ENCODE measurements around the gene PKDREJ.
A peak's percentile ranks its signal among the peaks of the same experiment; 100 is the strongest.

PKDREJ gene

DNA sequence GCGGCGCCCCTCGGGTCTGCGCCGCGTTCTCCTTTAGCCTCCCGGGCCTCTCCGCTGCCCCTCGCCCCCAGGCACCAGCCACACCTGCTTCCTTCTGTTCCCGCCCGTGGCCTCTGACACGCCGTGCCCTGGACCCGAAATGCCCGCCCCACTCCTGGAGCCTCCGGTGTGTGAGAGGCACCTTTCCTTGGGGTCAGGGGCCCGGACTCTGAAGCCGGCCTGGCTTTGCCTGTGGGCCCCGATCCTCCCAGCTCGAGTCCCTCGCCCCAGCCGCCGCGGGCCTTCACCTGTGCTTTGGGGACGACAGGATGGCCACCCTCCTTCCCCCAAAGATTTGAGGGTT lies 12.4 kb downstream of the PKDREJ start:
- H3K4me3 ChIP-seq (ENCODE audit: low read depth, low read length), result peak overlapping the region; percentile 70
- no peak for DNase-seq (ENCODE audit: low read depth)
- TF ChIP-seq, protein P1, sequence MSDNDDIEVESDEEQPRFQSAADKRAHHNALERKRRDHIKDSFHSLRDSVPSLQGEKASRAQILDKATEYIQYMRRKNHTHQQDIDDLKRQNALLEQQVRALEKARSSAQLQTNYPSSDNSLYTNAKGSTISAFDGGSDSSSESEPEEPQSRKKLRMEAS (IDR thresholded peaks at IDR 0.05; ENCODE audit: low read depth, low read length), result no peak

DNA sequence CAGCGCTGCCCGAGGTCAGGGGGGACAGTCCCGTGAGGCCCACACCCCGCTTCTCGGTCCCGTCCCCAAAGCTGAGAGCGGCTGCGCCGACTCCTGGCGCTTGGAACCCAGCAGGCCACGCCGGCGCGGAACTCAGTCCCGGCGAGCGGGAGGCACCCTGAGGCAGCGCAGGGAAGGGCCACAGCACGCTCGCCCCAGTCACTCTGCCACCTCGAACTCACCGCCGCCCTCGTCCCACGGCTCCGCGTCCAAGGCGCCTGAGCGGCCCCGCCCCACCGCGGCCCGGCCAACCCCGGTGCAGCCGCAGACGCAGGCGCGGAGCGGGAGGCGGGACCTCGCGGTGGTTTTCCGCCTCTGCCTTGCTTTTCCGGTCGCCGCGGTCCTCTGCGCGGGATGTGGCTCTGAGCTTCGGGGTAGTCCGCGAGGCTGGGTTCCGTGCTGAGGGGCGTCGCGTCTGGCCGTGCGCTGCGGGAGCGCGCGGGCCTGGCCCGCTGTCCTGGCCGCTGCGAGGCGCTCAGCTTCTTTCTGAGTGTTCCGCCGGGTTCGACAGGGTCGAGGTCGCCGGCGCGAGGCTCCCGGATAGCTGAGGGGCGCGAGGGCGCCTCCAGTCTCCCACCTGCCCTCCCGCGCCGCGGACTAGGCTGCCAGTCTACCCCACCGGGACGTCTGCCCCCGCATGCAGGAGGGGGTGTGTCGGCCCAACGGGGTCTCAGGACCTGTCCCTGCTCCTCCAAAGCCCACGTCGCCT lies 12.9 kb downstream of the PKDREJ start, which contains the start of gene CDPF1:
Gene CDPF1, minus strand, starts transcription at position 259 of the 748 bp plus-strand sequence. CDS start 2,009 bp downstream, outside the sequence.
- DNase-seq (ENCODE audit: low read depth), result peak; percentile 96
- H3K4me3 ChIP-seq (ENCODE audit: low read depth, low read length), result peak within 1 kb of the TSS; percentile 70
- TF ChIP-seq, protein P1 (IDR thresholded peaks at IDR 0.05; ENCODE audit: low read depth, low read length), result peak; percentile 66
- TF ChIP-seq POLR2A (IDR thresholded peaks at IDR 0.05; ENCODE audit: extremely low read depth, insufficient read length) (peak; percentile 75), MYC (IDR thresholded peaks at IDR 0.05; ENCODE audit: low read depth, low read length) (peak; percentile 42; the same call in 1 of the 2 replicates)
- TF ChIP-seq, protein P2, sequence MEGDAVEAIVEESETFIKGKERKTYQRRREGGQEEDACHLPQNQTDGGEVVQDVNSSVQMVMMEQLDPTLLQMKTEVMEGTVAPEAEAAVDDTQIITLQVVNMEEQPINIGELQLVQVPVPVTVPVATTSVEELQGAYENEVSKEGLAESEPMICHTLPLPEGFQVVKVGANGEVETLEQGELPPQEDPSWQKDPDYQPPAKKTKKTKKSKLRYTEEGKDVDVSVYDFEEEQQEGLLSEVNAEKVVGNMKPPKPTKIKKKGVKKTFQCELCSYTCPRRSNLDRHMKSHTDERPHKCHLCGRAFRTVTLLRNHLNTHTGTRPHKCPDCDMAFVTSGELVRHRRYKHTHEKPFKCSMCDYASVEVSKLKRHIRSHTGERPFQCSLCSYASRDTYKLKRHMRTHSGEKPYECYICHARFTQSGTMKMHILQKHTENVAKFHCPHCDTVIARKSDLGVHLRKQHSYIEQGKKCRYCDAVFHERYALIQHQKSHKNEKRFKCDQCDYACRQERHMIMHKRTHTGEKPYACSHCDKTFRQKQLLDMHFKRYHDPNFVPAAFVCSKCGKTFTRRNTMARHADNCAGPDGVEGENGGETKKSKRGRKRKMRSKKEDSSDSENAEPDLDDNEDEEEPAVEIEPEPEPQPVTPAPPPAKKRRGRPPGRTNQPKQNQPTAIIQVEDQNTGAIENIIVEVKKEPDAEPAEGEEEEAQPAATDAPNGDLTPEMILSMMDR (IDR thresholded peaks at IDR 0.05; ENCODE audit: low read depth, low read length), result no peak

DNA sequence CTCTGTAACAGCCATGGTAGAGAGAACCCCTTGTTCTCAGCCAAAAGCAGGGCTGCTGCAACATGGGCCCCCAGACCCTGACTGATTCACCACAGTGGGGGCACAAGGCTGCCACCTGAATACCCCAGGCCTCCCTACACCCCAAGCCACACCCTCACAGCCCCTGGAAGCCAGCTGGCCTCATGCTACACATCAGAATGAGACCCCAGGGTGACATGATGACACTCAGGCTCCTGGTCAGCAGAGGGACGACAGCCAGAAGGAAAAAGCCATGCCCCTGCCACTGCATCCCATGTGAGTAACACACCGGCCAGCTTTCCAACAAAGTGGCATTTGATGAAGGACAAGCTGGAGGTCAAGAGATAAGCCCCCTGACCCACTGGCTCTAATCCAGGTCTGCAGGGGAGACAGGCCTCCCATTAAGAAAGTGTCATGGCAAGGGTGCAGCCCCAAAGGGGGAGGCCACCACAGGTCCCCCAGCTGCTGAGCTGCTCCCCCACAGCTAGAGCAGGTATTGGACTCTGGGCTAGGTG lies 15.6 kb downstream of the PKDREJ start:
- TF ChIP-seq, protein P1 (IDR thresholded peaks at IDR 0.05; ENCODE audit: low read depth, low read length), result no peak
- TF ChIP-seq, protein P2 (IDR thresholded peaks at IDR 0.05; ENCODE audit: low read depth, low read length), result no peak
- TF ChIP-seq POLR2A (IDR thresholded peaks at IDR 0.05; ENCODE audit: extremely low read depth, insufficient read length) (no peak), MYC (IDR thresholded peaks at IDR 0.05; ENCODE audit: low read depth, low read length) (no peak)
- no peak overlapping the region for H3K4me3 ChIP-seq (ENCODE audit: low read depth, low read length)
- no peak for DNase-seq (ENCODE audit: low read depth)

DNA sequence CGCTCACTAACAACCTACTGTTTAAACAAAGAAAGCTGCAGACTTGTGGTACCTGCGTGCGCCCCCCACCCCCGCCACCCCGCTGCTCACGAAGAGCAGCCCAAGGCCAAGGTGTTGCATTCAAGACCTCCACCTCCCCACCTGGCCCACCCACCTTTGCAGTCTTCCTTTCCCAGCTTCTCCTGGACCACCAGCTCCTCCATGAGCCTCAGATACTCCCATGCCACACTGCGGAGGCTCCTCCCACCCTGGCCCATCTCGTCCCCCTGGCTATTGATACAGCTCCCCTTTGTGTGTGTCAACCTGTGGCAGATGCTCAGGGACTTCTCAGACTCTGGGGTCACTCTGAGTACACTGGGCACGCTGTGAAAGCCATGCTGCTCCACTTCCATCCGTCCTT lies 17.0 kb downstream of the PKDREJ start:
- no peak for DNase-seq (ENCODE audit: low read depth)
- TF ChIP-seq, protein P2 (IDR thresholded peaks at IDR 0.05; ENCODE audit: low read depth, low read length), result no peak
- no peak for TF ChIP-seq POLR2A (IDR thresholded peaks at IDR 0.05; ENCODE audit: extremely low read depth, insufficient read length)
- TF ChIP-seq MYC (IDR thresholded peaks at IDR 0.05; ENCODE audit: low read depth, low read length), result no peak
- TF ChIP-seq, protein P1 (IDR thresholded peaks at IDR 0.05; ENCODE audit: low read depth, low read length), result no peak
- H3K4me3 ChIP-seq (ENCODE audit: low read depth, low read length), result no peak overlapping the region

DNA sequence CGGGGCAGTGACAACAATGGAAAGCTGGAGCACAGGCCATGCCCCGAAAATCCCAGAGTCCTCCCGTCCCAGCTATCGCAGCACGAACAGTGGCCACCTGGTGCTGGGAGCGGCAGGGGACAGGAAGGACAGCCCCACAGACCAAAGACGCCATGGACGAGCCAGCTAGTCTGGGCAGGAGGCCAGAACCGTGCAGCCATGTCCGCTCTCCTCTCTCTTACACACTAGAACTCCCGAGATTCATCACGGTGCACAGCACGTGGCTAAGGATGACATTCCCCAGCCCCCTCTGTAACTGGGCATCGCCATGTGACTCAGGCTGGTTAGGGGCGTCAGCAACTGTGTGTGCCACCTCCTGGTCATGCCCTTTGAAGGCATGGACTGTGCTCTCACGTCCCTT lies 17.6 kb downstream of the PKDREJ start:
- DNase-seq (ENCODE audit: low read depth), result no peak
- H3K4me3 ChIP-seq (ENCODE audit: low read depth, low read length), result no peak overlapping the region
- TF ChIP-seq MYC (IDR thresholded peaks at IDR 0.05; ENCODE audit: low read depth, low read length), result no peak
- TF ChIP-seq POLR2A (IDR thresholded peaks at IDR 0.05; ENCODE audit: extremely low read depth, insufficient read length), result no peak
- TF ChIP-seq, protein P1 (IDR thresholded peaks at IDR 0.05; ENCODE audit: low read depth, low read length), result no peak
- TF ChIP-seq, protein P2 (IDR thresholded peaks at IDR 0.05; ENCODE audit: low read depth, low read length), result no peak

DNA sequence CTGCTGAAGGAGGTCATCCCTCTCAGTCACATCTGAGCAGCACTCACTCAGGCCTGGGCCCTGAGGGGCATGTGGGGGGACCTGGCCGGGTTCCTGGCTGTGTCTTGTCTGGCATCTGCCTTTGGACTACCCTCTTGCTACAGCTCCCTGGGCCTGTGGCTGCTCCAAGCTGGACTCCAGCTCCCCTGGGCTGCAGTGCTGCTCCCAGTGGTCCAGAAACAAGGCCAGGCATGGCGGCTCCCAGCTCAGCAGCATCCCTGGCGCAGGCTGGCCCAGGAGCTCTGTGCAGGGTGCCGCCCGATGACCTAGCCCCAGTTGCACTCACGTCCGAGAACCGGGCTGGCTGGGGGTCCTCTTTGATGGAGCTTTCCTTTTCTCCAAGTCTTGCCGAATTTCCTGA lies 18.4 kb downstream of the PKDREJ start:
- TF ChIP-seq, protein P2 (IDR thresholded peaks at IDR 0.05; ENCODE audit: low read depth, low read length), result no peak
- TF ChIP-seq MYC (IDR thresholded peaks at IDR 0.05; ENCODE audit: low read depth, low read length), result no peak
- TF ChIP-seq, protein P1 (IDR thresholded peaks at IDR 0.05; ENCODE audit: low read depth, low read length), result no peak
- TF ChIP-seq POLR2A (IDR thresholded peaks at IDR 0.05; ENCODE audit: extremely low read depth, insufficient read length), result no peak
- DNase-seq (ENCODE audit: low read depth), result no peak
- no peak overlapping the region for H3K4me3 ChIP-seq (ENCODE audit: low read depth, low read length)
